TTC549 (cell line): Measurements from ENCODE around the gene AIPL1.

ENCODE experiments used
- FAIRE-seq: peaks from 2 replicates; lab custom pipeline; 2012; peaks lifted over from hg19 to GRCh38; lab: Jason Lieb, UNC

The AIPL1 gene

GRCh38 chr17:6413065-6413464, 21.9 kb downstream of the AIPL1 start:
- FAIRE-seq = peak; percentile 20

- no peak for FAIRE-seq
These were observed 26.2 kb downstream of the AIPL1 start for GRCh38 chr17:6408735-6409134.

GRCh38 chr17:6408276-6408675, 26.6 kb downstream of the AIPL1 start:
- FAIRE-seq = no peak

- no peak for FAIRE-seq
These were observed 32.7 kb downstream of the AIPL1 start for GRCh38 chr17:6402258-6402657.

GRCh38 chr17:6398955-6399354, 36.0 kb downstream of the AIPL1 start:
- no peak for FAIRE-seq

GRCh38 chr17:6394055-6394606, 40.8 kb downstream of the AIPL1 start:
- FAIRE-seq = no peak

- no peak for FAIRE-seq
These were observed 41.5 kb downstream of the AIPL1 start for GRCh38 chr17:6393351-6393952.

GRCh38 chr17:6392609-6393350, 42.1 kb downstream of the AIPL1 start:
- FAIRE-seq = no peak

GRCh38 chr17:6388416-6388815, 46.5 kb downstream of the AIPL1 start:
- FAIRE-seq = no peak

- no peak for FAIRE-seq
These were observed 47.1 kb downstream of the AIPL1 start for GRCh38 chr17:6387858-6388257.

GRCh38 chr17:6387442-6387841, 47.5 kb downstream of the AIPL1 start:
- no peak for FAIRE-seq

- FAIRE-seq = no peak
These were observed 48.8 kb downstream of the AIPL1 start for GRCh38 chr17:6386041-6386630.

- no peak for FAIRE-seq
These were observed 50.4 kb downstream of the AIPL1 start for GRCh38 chr17:6384481-6384880.

GRCh38 chr17:6381526-6382465, 53.1 kb downstream of the AIPL1 start:
- no peak for FAIRE-seq

- FAIRE-seq = no peak
These were observed 53.9 kb downstream of the AIPL1 start for GRCh38 chr17:6380915-6381438.

GRCh38 chr17:6377906-6378305, 57.0 kb downstream of the AIPL1 start:
- no peak for FAIRE-seq

- FAIRE-seq = no peak
These were observed 58.0 kb downstream of the AIPL1 start for GRCh38 chr17:6376931-6377361.

- FAIRE-seq = no peak
These were observed 60.1 kb downstream of the AIPL1 start for GRCh38 chr17:6374761-6375312.

- FAIRE-seq = no peak
These were observed 60.6 kb downstream of the AIPL1 start for GRCh38 chr17:6374271-6374691.
